Astrocyte (in vitro differentiated cells and primary cell): Measurements from ENCODE around the gene INPP5A. TPM values are rescaled to one million over a fixed set of nuclear protein-coding genes. Genes with fewer than 3 reads are reported as not detected.

ENCODE experiments used
- DNase-seq: peaks from one replicate; pipeline ENCODE4 v3.0.0-alpha.2; 2010; ENCODE audit warnings: low read depth
- FAIRE-seq: peaks from 2 replicates; lab custom pipeline; 2011; peaks lifted over from hg19 to GRCh38; lab: Jason Lieb, UNC
- H2AFZ ChIP-seq: 2 replicates; pipeline ENCODE4 v1.6.0; 2012; ENCODE audit warnings: low read depth, low read length, inconsistent platforms
- H3K27ac ChIP-seq: 2 replicates; pipeline ENCODE4 v1.5.1; 2011; ENCODE audit warnings: low read depth, low read length, inconsistent platforms
- H3K27me3 ChIP-seq: 2 replicates; pipeline ENCODE4 v1.6.0; 2011; ENCODE audit warnings: low read length, inconsistent platforms; ENCODE audit not compliant: insufficient read depth
- H3K36me3 ChIP-seq: 2 replicates; pipeline ENCODE4 v1.5.1; 2011; ENCODE audit warnings: low read length, inconsistent platforms; ENCODE audit not compliant: insufficient read depth
- H3K4me1 ChIP-seq: 2 replicates; pipeline ENCODE4 v1.5.1; 2011; ENCODE audit warnings: low read length, inconsistent platforms; ENCODE audit not compliant: insufficient read depth
- H3K4me2 ChIP-seq: 2 replicates; pipeline ENCODE4 v1.6.0; 2012; ENCODE audit warnings: low read length, inconsistent platforms
- H3K4me3 ChIP-seq: 2 replicates; pipeline ENCODE4 v1.5.1; 2011; ENCODE audit warnings: low read depth, mild to moderate bottlenecking, low read length, inconsistent platforms; ENCODE audit not compliant: insufficient read depth
- H3K79me2 ChIP-seq: 2 replicates; pipeline ENCODE4 v1.6.0; 2012; ENCODE audit warnings: mild to moderate bottlenecking, low read length, inconsistent platforms; ENCODE audit not compliant: insufficient read depth
- H3K9ac ChIP-seq: 2 replicates; pipeline ENCODE4 v1.6.0; 2012; ENCODE audit warnings: mild to moderate bottlenecking, low read length, inconsistent platforms
- H3K9me3 ChIP-seq: 2 replicates; pipeline ENCODE4 v1.5.1; 2012; ENCODE audit warnings: low read depth, mild to moderate bottlenecking, low read length, inconsistent platforms; ENCODE audit not compliant: insufficient read depth
- H4K20me1 ChIP-seq: 2 replicates; pipeline ENCODE4 v1.6.0; 2012; ENCODE audit warnings: low read length, inconsistent platforms; ENCODE audit not compliant: insufficient read depth
- H3K27ac Mint-ChIP-seq: one replicate; pipeline ENCODE4 v1.8.0; 2021; ENCODE audit warnings: mild to moderate bottlenecking, mixed read lengths; ENCODE audit not compliant: unreplicated experiment
- H3K27me3 Mint-ChIP-seq: one replicate; pipeline ENCODE4 v1.8.0; 2021; ENCODE audit warnings: low read depth, mixed read lengths; ENCODE audit not compliant: unreplicated experiment
- H3K36me3 Mint-ChIP-seq: one replicate; pipeline ENCODE4 v1.8.0; 2021; ENCODE audit warnings: low read depth, mixed read lengths; ENCODE audit not compliant: unreplicated experiment
- H3K4me1 Mint-ChIP-seq: one replicate; pipeline ENCODE4 v1.8.0; 2021; ENCODE audit warnings: low read depth, mixed read lengths; ENCODE audit not compliant: unreplicated experiment
- H3K4me3 Mint-ChIP-seq: one replicate; pipeline ENCODE4 v1.8.0; 2021; ENCODE audit warnings: mild to moderate bottlenecking, moderate library complexity, mixed read lengths; ENCODE audit not compliant: unreplicated experiment
- H3K9me3 Mint-ChIP-seq: one replicate; pipeline ENCODE4 v1.8.0; 2021; ENCODE audit warnings: mild to moderate bottlenecking, mixed read lengths; ENCODE audit not compliant: unreplicated experiment
- CTCF ChIP-seq: IDR thresholded peaks from 2 replicates; pipeline ENCODE4 v1.5.1; 2011; ENCODE audit warnings: low read depth, mild to moderate bottlenecking, inconsistent platforms, low read length, moderate library complexity; ENCODE audit not compliant: insufficient read depth
- EZH2 ChIP-seq: IDR thresholded peaks from 2 replicates; pipeline ENCODE4 v1.6.1; 2012; ENCODE audit warnings: mild to moderate bottlenecking, low read length, inconsistent platforms; ENCODE audit not compliant: insufficient read depth
- total RNA-seq: library from RNA; stranded (reverse); gene quantifications from 2 replicates; pipeline ENCODE4 v1.2.1, GENCODE V29; 2021

INPP5A gene
- total RNA-seq, 1 donor from 2014 or later: 39.1 TPM

GRCh38 chr10:132664883-132665282, 127.3 kb downstream of the INPP5A start:
- H3K27me3 ChIP-seq: no peaks in the 10 kb centered on the region
- H3K79me2 ChIP-seq: peaks cover 15% of the 10 kb centered on the region
- H3K4me1 Mint-ChIP-seq: peaks cover 25% of the 10 kb centered on the region
- peaks cover 27% of the 10 kb centered on the region for H3K4me1 ChIP-seq
- peaks cover 1% of the 10 kb centered on the region for H3K36me3 Mint-ChIP-seq
- H3K4me3 Mint-ChIP-seq: no peak overlapping the region
- no peak overlapping the region for H3K4me3 ChIP-seq
- no peaks in the 10 kb centered on the region for H3K9me3 ChIP-seq
- H3K27ac Mint-ChIP-seq: no peak overlapping the region
- no peaks in the 10 kb centered on the region for H4K20me1 ChIP-seq
- no peak overlapping the region for H3K4me2 ChIP-seq
- FAIRE-seq: no peak
- no peak overlapping the region for H3K27ac ChIP-seq
- no peak overlapping the region for H3K9ac ChIP-seq
- TF ChIP-seq CTCF: no peak
- no peak for TF ChIP-seq EZH2
- no peak for DNase-seq
- H2AFZ ChIP-seq: no peak overlapping the region
- no peaks in the 10 kb centered on the region for H3K9me3 Mint-ChIP-seq
- no peaks in the 10 kb centered on the region for H3K27me3 Mint-ChIP-seq
- H3K36me3 ChIP-seq: peaks cover 6% of the 10 kb centered on the region

GRCh38 chr10:132665946-132666704, 128.5 kb downstream of the INPP5A start:
- H3K9ac ChIP-seq: peak overlapping the region; percentile 78

More at GRCh38 chr10:132665946-132666704, 128.5 kb downstream of the INPP5A start:
- Mint-ChIP-seq H3K9me3 (no peaks in the 10 kb centered on the region), H3K27ac (peak overlapping the region; percentile 77), H3K4me3 (no peak overlapping the region), H3K4me1 (peaks cover 25% of the 10 kb centered on the region), H3K27me3 (no peaks in the 10 kb centered on the region), H3K36me3 (peaks cover 1% of the 10 kb centered on the region)
- Histone ChIP-seq H3K79me2 (peaks cover 24% of the 10 kb centered on the region), H3K4me3 (peak overlapping the region; percentile 54), H3K9me3 (no peaks in the 10 kb centered on the region), H3K4me2 (peak overlapping the region; percentile 84), H3K27me3 (no peaks in the 10 kb centered on the region), H3K4me1 (peaks cover 27% of the 10 kb centered on the region), H3K36me3 (no peaks in the 10 kb centered on the region), H2AFZ (no peak overlapping the region), H4K20me1 (no peaks in the 10 kb centered on the region), H3K27ac (peak overlapping the region; percentile 93)
- TF ChIP-seq CTCF (no peak), EZH2 (no peak)
- peak; percentile 92 for FAIRE-seq
- peak; percentile 94 for DNase-seq
